Kidney (tissue), 14 donors: ENCODE measurements around the gene NPBWR2. TPM values are rescaled to one million over a fixed set of nuclear protein-coding genes. Genes with fewer than 3 reads are reported as not detected.

Experiments
- DNase-seq, 5 donors: peaks; one replicate each; pipeline ENCODE4 v3.0.0-alpha.2; 2013 to 2020
- FAIRE-seq: peaks from 2 replicates; lab custom pipeline; 2012; peaks lifted over from hg19 to GRCh38; lab: Jason Lieb, UNC
- H3K27ac ChIP-seq, 2 donors: one replicate each; pipeline ENCODE4 v1.7.0; 2013; ENCODE audit warnings: low read depth in 2 of 2, low read length in 2 of 2, inconsistent platforms in 1 of 2
- H3K27me3 ChIP-seq: one replicate; pipeline ENCODE4 v1.7.1; 2013; ENCODE audit warnings: low read length, inconsistent platforms; ENCODE audit not compliant: control insufficient read depth, insufficient read depth
- H3K36me3 ChIP-seq, 3 donors: one replicate each; pipeline versions ENCODE4 v1.7.0 to v1.7.1; 2013; ENCODE audit warnings: low read length in 3 of 3, control low read depth in 1 of 3, inconsistent platforms in 1 of 3; ENCODE audit not compliant: insufficient read depth in 3 of 3, control insufficient read depth in 2 of 3
- H3K4me1 ChIP-seq, 3 donors: one replicate each; pipeline versions ENCODE4 v1.7.0 to v1.7.1; 2013; ENCODE audit warnings: low read length in 3 of 3, inconsistent platforms in 1 of 3, low read depth in 1 of 3; ENCODE audit not compliant: control insufficient read depth in 2 of 3, insufficient read depth in 2 of 3
- H3K4me3 ChIP-seq, 3 donors: one replicate each; pipeline versions ENCODE4 v1.7.0 to v1.8.1; 2013; ENCODE audit warnings: low read length in 3 of 3, control low read depth in 1 of 3, inconsistent platforms in 1 of 3
- H3K9ac ChIP-seq, 3 donors: one replicate each; pipeline versions ENCODE4 v1.7.0 to v1.7.1; 2013; ENCODE audit warnings: low read length in 3 of 3, control low read depth in 1 of 3, inconsistent platforms in 1 of 3
- H3K9me3 ChIP-seq, 3 donors: one replicate each; pipeline versions ENCODE4 v1.7.0 to v1.7.1; 2013; ENCODE audit warnings: low read length in 3 of 3, control low read depth in 1 of 3, inconsistent platforms in 1 of 3; ENCODE audit not compliant: control insufficient read depth in 2 of 3, insufficient read depth in 1 of 3
- CTCF ChIP-seq: IDR thresholded peaks from 3 replicates; pipeline ENCODE4 v1.5.1; 2012; ENCODE audit warnings: mild to moderate bottlenecking, moderate library complexity, borderline replicate concordance; ENCODE audit not compliant: insufficient read depth; ENCODE audit errors: extremely low read depth
- intact Hi-C: fragments of 100-400 bp; cut with DNase I; formaldehyde crosslinking; loops from one replicate; pipeline ENCODE4 v1.11.1; 2022
- polyA plus RNA-seq: library from polyadenylated mRNA; stranded (reverse); fragments of 350-450 nt; fragmentation: Illumina TruSeq; extraction: RNeasy Lipid Tissue Mini Kit (QIAGEN cat#74804); gene quantifications from one replicate; pipeline ENCODE4 v1.2.3, GENCODE V29; 2014; ENCODE audit warnings: low read depth, low replicate concordance; ENCODE audit not compliant: insufficient read depth
- total RNA-seq: library from RNA; stranded (reverse); fragmentation: NEBNext Ultra II Directional; extraction: Animal tissue kit (Norgen Biotek cat#: 25700); gene quantifications from one replicate; pipeline ENCODE4 v1.2.1, GENCODE V29; 2021
- donor health status: control.
- donor health status: control.
- donor health status: control.
- donor health status: control.
- donor health status: control.
- donor health status: DM: yes; HTN: yes; CAD: no.
- donor health status: Normal renal cell carcinoma (clear cell type).

Gene NPBWR2
- total and polyA plus RNA-seq, 2 donors from 2014 or later: not detected

GRCh38 chr20:64093013-64093503 is 14.3 kb downstream of the NPBWR2 start:
- FAIRE-seq (no peak), DNase-seq (no peak)
- Histone ChIP-seq H3K36me3 (no peaks in the 10 kb centered on the region), H3K4me1 (no peaks in the 10 kb centered on the region), H3K4me3 (no peak overlapping the region), H3K9me3 (peaks cover 0 to 2% (median 0%) of the 10 kb centered on the region in 3 donors), H3K27me3 (no peaks in the 10 kb centered on the region), H3K9ac (no peak overlapping the region), H3K27ac (no peak overlapping the region)
- intact Hi-C loops: no loop called here
- TF ChIP-seq CTCF: no peak

GRCh38 chr20:64092258-64093012 is 14.9 kb downstream of the NPBWR2 start:
- Histone ChIP-seq H3K9ac (no peak overlapping the region), H3K4me1 (no peaks in the 10 kb centered on the region), H3K4me3 (no peak overlapping the region), H3K27me3 (no peaks in the 10 kb centered on the region), H3K27ac (no peak overlapping the region), H3K9me3 (peaks cover 0 to 2% (median 0%) of the 10 kb centered on the region in 3 donors), H3K36me3 (no peaks in the 10 kb centered on the region)
- intact Hi-C loops: no loop called here
- FAIRE-seq (no peak), DNase-seq (no peak)
- no peak for TF ChIP-seq CTCF

DNA sequence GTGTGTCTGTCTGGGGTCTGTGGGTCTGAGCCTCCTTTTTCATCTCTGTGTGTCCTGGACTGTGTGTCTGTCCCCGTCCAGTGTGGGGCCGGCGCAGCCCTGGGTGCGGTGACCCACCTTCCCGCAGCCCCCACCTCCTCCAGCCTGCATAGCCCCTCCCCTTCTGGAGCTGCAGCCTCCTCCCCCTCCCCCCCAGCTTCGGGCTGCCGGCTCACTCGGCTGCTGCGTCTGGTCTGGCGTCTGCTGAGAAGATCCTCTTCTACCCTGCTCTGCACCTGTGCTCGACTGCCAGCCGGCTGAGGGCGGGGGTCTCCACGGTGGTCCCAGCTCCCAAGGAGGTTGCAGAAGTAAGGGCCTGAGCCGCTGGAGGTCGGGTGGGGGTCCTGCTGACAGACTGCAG is 15.6 kb downstream of the NPBWR2 start:
- FAIRE-seq (no peak), DNase-seq (peak in 1 of 5 donors; percentile 72)
- no peaks in the 10 kb centered on the region for H3K36me3 ChIP-seq
- TF ChIP-seq CTCF: no peak
- intact Hi-C loops: no loop called here
- H3K9me3 ChIP-seq: peaks cover 0 to under 1% (median 0%) of the 10 kb centered on the region in 3 donors
- H3K27ac ChIP-seq: no peak overlapping the region
- no peak overlapping the region for H3K4me3 ChIP-seq
- H3K9ac ChIP-seq: no peak overlapping the region
- no peaks in the 10 kb centered on the region for H3K27me3 ChIP-seq
- H3K4me1 ChIP-seq: no peaks in the 10 kb centered on the region
